Retinal pigment epithelial cell (primary cell): ENCODE data around the gene COL6A1.

Experiments used
- DNase-seq: peaks from one replicate; pipeline ENCODE4 v3.0.0-alpha.2; 2010; ENCODE audit warnings: low read depth
- H3K4me3 ChIP-seq: 2 replicates; pipeline ENCODE4 v1.5.1; 2011; ENCODE audit warnings: mild to moderate bottlenecking, low read length, control low read depth, moderate library complexity
- CTCF ChIP-seq: conservative IDR thresholded peaks from 2 replicates; pipeline ENCODE4 v1.5.1; 2011; ENCODE audit warnings: low read depth, low read length, control low read depth, inconsistent platforms

Gene COL6A1

DNA sequence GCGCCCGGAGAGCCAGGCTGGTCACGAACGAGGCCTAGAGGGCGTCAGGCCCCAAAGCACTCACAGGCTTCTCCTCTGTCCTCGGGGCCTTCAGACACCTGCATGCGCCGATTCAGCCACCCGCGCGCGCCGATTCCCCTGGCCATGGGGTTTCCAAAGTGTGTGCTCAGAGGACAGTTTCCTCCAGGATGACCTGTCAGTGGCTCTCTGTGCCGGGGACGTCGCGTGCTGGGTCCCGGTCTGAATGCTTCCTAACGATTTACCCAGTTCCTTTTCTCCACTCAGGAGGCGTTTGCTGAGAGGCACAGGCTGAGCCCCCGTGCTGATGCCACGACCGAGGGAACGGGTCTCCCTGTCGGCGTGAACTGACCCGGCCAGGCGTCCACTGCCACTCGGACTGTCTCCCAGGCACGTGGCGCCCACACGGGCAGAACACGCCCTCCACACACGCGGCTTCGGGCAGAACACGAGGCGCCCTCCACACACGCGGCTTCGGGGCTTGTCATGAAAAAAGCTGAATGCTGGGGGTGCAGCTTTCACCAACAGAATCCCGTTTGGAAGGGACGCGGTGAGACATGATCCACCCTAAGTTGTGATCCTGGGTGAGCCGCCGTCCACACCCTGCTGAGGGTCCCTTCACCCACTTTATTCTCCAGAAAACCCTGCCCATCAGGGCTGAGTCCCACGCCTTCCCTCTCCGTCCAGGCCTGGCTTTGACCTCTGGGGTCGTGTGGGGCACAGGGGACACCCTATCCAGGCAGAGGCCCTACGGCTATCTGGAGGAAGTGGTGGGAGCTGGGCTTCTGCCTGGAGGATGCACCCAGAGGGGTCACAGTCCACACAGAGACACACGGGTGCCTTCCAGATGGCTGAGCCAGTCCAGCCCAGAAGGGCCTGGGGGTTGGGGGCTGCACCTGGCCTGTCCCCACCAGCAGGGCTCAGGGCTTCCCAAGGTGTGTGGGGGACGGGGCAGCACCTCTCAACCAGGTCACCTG, 56.1 kb downstream of the COL6A1 start:
- H3K4me3 ChIP-seq: no peak overlapping the region
- DNase-seq: no peak
- TF ChIP-seq CTCF: no peak

DNA sequence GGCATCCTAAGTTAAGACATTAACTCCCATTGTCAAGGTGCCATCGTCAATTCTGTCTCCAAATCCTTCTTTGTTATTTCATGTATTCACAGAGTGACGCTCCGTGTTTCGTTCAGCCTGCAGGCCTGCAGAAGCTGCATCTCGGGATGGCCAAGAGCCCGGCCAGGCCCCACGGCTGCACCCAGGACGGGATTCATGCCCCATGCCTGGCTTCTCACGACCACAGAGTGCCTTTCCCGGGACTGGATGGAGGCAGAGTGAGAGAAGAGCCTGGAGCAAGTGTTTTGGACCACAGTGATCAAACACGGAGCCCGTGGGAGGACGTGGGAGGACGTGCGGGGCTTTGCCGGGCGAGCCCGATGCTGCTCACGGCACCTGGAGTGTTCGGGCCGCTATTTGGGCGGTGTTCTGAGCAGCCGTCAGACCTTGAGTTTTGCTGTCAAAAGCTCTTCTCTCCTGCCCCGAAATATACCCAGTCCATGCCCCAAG, 56.8 kb downstream of the COL6A1 start:
- no peak for DNase-seq
- no peak overlapping the region for H3K4me3 ChIP-seq
- TF ChIP-seq CTCF: no peak

DNA sequence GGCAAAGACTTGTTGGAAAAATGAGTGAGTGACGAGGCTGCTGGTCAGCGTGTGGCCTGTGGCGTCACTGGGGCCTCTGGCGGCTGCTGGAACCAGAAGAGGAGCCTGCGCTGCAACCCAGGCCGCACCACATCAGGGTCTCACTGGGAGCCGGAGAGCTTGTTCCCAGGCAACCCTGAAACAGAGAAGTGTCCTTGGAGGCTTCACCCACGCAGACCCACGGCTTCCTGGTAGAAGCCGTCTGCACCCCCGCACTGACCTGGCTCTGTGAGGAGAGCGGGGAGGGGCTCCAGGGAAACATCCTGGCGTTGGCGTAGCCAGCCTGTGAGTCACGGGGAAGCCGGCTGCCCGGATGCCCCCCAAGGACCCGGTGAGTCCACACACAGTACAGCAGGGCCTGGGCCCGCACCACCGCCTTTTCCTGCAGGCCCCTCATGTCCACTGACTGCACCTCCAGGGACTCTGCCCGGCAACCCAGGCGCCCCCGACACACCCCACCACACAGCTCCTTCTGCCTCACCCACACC, 57.4 kb downstream of the COL6A1 start:
- H3K4me3 ChIP-seq: no peak overlapping the region
- no peak for TF ChIP-seq CTCF
- no peak for DNase-seq

GRCh38 chr21:46039891-46040660, 58.5 kb downstream of the COL6A1 start:
- no peak for DNase-seq
- H3K4me3 ChIP-seq: no peak overlapping the region
- TF ChIP-seq CTCF: no peak

GRCh38 chr21:46040707-46041106, 59.1 kb downstream of the COL6A1 start:
- TF ChIP-seq CTCF: no peak
- H3K4me3 ChIP-seq: no peak overlapping the region
- DNase-seq: no peak

- DNase-seq: no peak
- TF ChIP-seq CTCF: no peak
- no peak overlapping the region for H3K4me3 ChIP-seq
These were observed 59.6 kb downstream of the COL6A1 start for GRCh38 chr21:46041183-46041582.
